Astrocyte (in vitro differentiated cells and primary cell): ENCODE results near the gene PALLD. TPM values are rescaled to one million over a fixed set of nuclear protein-coding genes. Genes with fewer than 3 reads are reported as not detected.

ENCODE experiments used
- DNase-seq: peaks from one replicate; pipeline ENCODE4 v3.0.0-alpha.2; 2010; ENCODE audit warnings: low read depth
- FAIRE-seq: peaks from 2 replicates; lab custom pipeline; 2011; peaks lifted over from hg19 to GRCh38; lab: Jason Lieb, UNC
- H2AFZ ChIP-seq: 2 replicates; pipeline ENCODE4 v1.6.0; 2012; ENCODE audit warnings: low read depth, low read length, inconsistent platforms
- H3K27ac ChIP-seq: 2 replicates; pipeline ENCODE4 v1.5.1; 2011; ENCODE audit warnings: low read depth, low read length, inconsistent platforms
- H3K27me3 ChIP-seq: 2 replicates; pipeline ENCODE4 v1.6.0; 2011; ENCODE audit warnings: low read length, inconsistent platforms; ENCODE audit not compliant: insufficient read depth
- H3K36me3 ChIP-seq: 2 replicates; pipeline ENCODE4 v1.5.1; 2011; ENCODE audit warnings: low read length, inconsistent platforms; ENCODE audit not compliant: insufficient read depth
- H3K4me1 ChIP-seq: 2 replicates; pipeline ENCODE4 v1.5.1; 2011; ENCODE audit warnings: low read length, inconsistent platforms; ENCODE audit not compliant: insufficient read depth
- H3K4me2 ChIP-seq: 2 replicates; pipeline ENCODE4 v1.6.0; 2012; ENCODE audit warnings: low read length, inconsistent platforms
- H3K4me3 ChIP-seq: 2 replicates; pipeline ENCODE4 v1.5.1; 2011; ENCODE audit warnings: low read depth, mild to moderate bottlenecking, low read length, inconsistent platforms; ENCODE audit not compliant: insufficient read depth
- H3K79me2 ChIP-seq: 2 replicates; pipeline ENCODE4 v1.6.0; 2012; ENCODE audit warnings: mild to moderate bottlenecking, low read length, inconsistent platforms; ENCODE audit not compliant: insufficient read depth
- H3K9ac ChIP-seq: 2 replicates; pipeline ENCODE4 v1.6.0; 2012; ENCODE audit warnings: mild to moderate bottlenecking, low read length, inconsistent platforms
- H3K9me3 ChIP-seq: 2 replicates; pipeline ENCODE4 v1.5.1; 2012; ENCODE audit warnings: low read depth, mild to moderate bottlenecking, low read length, inconsistent platforms; ENCODE audit not compliant: insufficient read depth
- H4K20me1 ChIP-seq: 2 replicates; pipeline ENCODE4 v1.6.0; 2012; ENCODE audit warnings: low read length, inconsistent platforms; ENCODE audit not compliant: insufficient read depth
- H3K27ac Mint-ChIP-seq: one replicate; pipeline ENCODE4 v1.8.0; 2021; ENCODE audit warnings: mild to moderate bottlenecking, mixed read lengths; ENCODE audit not compliant: unreplicated experiment
- H3K27me3 Mint-ChIP-seq: one replicate; pipeline ENCODE4 v1.8.0; 2021; ENCODE audit warnings: low read depth, mixed read lengths; ENCODE audit not compliant: unreplicated experiment
- H3K36me3 Mint-ChIP-seq: one replicate; pipeline ENCODE4 v1.8.0; 2021; ENCODE audit warnings: low read depth, mixed read lengths; ENCODE audit not compliant: unreplicated experiment
- H3K4me1 Mint-ChIP-seq: one replicate; pipeline ENCODE4 v1.8.0; 2021; ENCODE audit warnings: low read depth, mixed read lengths; ENCODE audit not compliant: unreplicated experiment
- H3K4me3 Mint-ChIP-seq: one replicate; pipeline ENCODE4 v1.8.0; 2021; ENCODE audit warnings: mild to moderate bottlenecking, moderate library complexity, mixed read lengths; ENCODE audit not compliant: unreplicated experiment
- H3K9me3 Mint-ChIP-seq: one replicate; pipeline ENCODE4 v1.8.0; 2021; ENCODE audit warnings: mild to moderate bottlenecking, mixed read lengths; ENCODE audit not compliant: unreplicated experiment
- CTCF ChIP-seq: IDR thresholded peaks from 2 replicates; pipeline ENCODE4 v1.5.1; 2011; ENCODE audit warnings: low read depth, mild to moderate bottlenecking, inconsistent platforms, low read length, moderate library complexity; ENCODE audit not compliant: insufficient read depth
- EZH2 ChIP-seq: IDR thresholded peaks from 2 replicates; pipeline ENCODE4 v1.6.1; 2012; ENCODE audit warnings: mild to moderate bottlenecking, low read length, inconsistent platforms; ENCODE audit not compliant: insufficient read depth
- total RNA-seq: library from RNA; stranded (reverse); gene quantifications from 2 replicates; pipeline ENCODE4 v1.2.1, GENCODE V29; 2021

Gene PALLD
- total RNA-seq, 1 donor from 2014 or later: 498 TPM

DNA sequence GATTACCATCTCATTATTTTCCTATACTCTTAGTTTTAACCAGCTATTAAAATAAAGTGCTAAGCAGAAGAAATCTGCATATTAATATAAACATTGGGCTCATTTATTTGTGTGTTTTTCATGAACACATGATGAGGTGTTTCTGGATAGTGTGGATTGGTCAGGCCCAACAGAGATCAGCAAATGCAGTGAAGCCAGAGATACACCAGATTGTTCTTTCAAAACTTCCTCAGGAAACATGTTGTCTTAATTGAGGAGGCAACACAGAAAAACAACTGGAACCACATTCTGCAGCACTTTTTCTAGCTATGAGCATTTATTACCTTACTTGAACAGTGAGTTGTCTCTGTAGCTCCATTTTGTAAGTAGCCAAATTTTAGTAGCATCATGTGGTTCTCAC, 69.9 kb downstream of the PALLD start:
- H3K27ac ChIP-seq: no peak overlapping the region
- no peaks in the 10 kb centered on the region for H3K27me3 ChIP-seq
- Mint-ChIP-seq H3K36me3 (no peaks in the 10 kb centered on the region), H3K9me3 (no peaks in the 10 kb centered on the region), H3K27ac (no peak overlapping the region), H3K27me3 (no peaks in the 10 kb centered on the region), H3K4me3 (no peak overlapping the region), H3K4me1 (peaks cover 14% of the 10 kb centered on the region)
- TF ChIP-seq EZH2: no peak
- H3K4me2 ChIP-seq: no peak overlapping the region
- H3K4me1 ChIP-seq: peaks cover 8% of the 10 kb centered on the region
- H4K20me1 ChIP-seq: no peaks in the 10 kb centered on the region
- no peaks in the 10 kb centered on the region for H3K79me2 ChIP-seq
- FAIRE-seq (no peak), DNase-seq (no peak)
- no peak overlapping the region for H2AFZ ChIP-seq
- no peak overlapping the region for H3K4me3 ChIP-seq
- H3K9me3 ChIP-seq: no peaks in the 10 kb centered on the region
- H3K36me3 ChIP-seq: no peaks in the 10 kb centered on the region
- H3K9ac ChIP-seq: no peak overlapping the region

GRCh38 chr4:168569066-168569930, 72.4 kb downstream of the PALLD start:
- DNase-seq (peak; percentile 54), FAIRE-seq (no peak)
- Histone ChIP-seq H3K9ac (no peak overlapping the region), H3K79me2 (no peaks in the 10 kb centered on the region), H3K4me2 (peak overlapping the region; percentile 48), H3K9me3 (no peaks in the 10 kb centered on the region), H2AFZ (no peak overlapping the region), H3K27ac (no peak overlapping the region), H3K4me1 (no peaks in the 10 kb centered on the region), H3K27me3 (no peaks in the 10 kb centered on the region), H4K20me1 (no peaks in the 10 kb centered on the region), H3K36me3 (no peaks in the 10 kb centered on the region), H3K4me3 (no peak overlapping the region)
- TF ChIP-seq CTCF: no peak
- no peak for TF ChIP-seq EZH2
- peaks cover 2% of the 10 kb centered on the region for H3K4me1 Mint-ChIP-seq
- no peak overlapping the region for H3K27ac Mint-ChIP-seq
- H3K27me3 Mint-ChIP-seq: no peaks in the 10 kb centered on the region
- H3K4me3 Mint-ChIP-seq: no peak overlapping the region
- H3K36me3 Mint-ChIP-seq: no peaks in the 10 kb centered on the region
- H3K9me3 Mint-ChIP-seq: peaks cover 2% of the 10 kb centered on the region

DNA sequence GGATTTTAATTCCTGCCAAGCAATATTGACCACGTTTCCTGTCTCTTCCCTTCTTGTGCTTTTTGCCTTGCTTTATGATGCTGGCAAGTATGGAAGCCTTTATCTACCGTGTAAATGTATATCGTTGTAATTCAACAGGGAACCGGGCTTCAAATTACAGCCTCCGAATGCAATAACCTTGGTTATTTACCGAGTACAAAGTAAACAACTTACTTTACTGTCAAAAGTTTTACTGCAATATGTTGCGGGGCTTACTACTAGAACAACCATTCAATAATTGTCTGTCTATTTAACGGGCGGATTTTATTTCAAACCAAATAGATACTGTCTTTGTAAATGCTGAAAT, 73.1 kb downstream of the PALLD start:
- Mint-ChIP-seq H3K27me3 (no peaks in the 10 kb centered on the region), H3K36me3 (peaks cover 3% of the 10 kb centered on the region), H3K9me3 (peaks cover 2% of the 10 kb centered on the region), H3K4me3 (no peak overlapping the region), H3K27ac (no peak overlapping the region), H3K4me1 (peaks cover 8% of the 10 kb centered on the region)
- Histone ChIP-seq H3K27ac (no peak overlapping the region), H3K4me2 (peak overlapping the region; percentile 48), H3K4me3 (no peak overlapping the region), H2AFZ (no peak overlapping the region), H3K27me3 (no peaks in the 10 kb centered on the region), H3K9me3 (no peaks in the 10 kb centered on the region), H3K9ac (no peak overlapping the region), H3K4me1 (peaks cover 2% of the 10 kb centered on the region), H3K79me2 (no peaks in the 10 kb centered on the region), H3K36me3 (no peaks in the 10 kb centered on the region), H4K20me1 (no peaks in the 10 kb centered on the region)
- peak; percentile 60 for FAIRE-seq
- DNase-seq: no peak
- no peak for TF ChIP-seq EZH2
- TF ChIP-seq CTCF: no peak
